Sigmoid colon (tissue), 4 donors: ENCODE results near the gene FAM149B1.

Experiments
- CTCF ChIP-seq, 4 experiments: fragments of 450-650 bp in 3 of 4; fragments of 200-600 bp in 1 of 4; IDR thresholded peaks; one replicate each; pipeline ENCODE4 v1.5.1; 2016 to 2019; ENCODE audit warnings: antibody characterized with exemption in 4 of 4, mild to moderate bottlenecking in 3 of 4, moderate library complexity in 2 of 4
- EP300 ChIP-seq, 4 donors: sonication (generic); formaldehyde crosslinking; IDR thresholded peaks; one replicate each; pipeline ENCODE4 v1.6.1; 2017; ENCODE audit warnings: antibody characterized with exemption in 4 of 4
- POLR2A ChIP-seq, 2 donors: fragments of 450-650 bp; IDR thresholded peaks; one replicate each; pipeline ENCODE4 v1.6.1; 2016; ENCODE audit warnings: antibody characterized with exemption in 2 of 2, mild to moderate bottlenecking in 2 of 2, moderate library complexity in 2 of 2
- POLR2AphosphoS5 ChIP-seq, 4 donors: sonication (generic); formaldehyde crosslinking; IDR thresholded peaks; one replicate each; pipeline ENCODE4 v1.6.1; 2017; ENCODE audit warnings: antibody characterized with exemption in 4 of 4

DNA sequence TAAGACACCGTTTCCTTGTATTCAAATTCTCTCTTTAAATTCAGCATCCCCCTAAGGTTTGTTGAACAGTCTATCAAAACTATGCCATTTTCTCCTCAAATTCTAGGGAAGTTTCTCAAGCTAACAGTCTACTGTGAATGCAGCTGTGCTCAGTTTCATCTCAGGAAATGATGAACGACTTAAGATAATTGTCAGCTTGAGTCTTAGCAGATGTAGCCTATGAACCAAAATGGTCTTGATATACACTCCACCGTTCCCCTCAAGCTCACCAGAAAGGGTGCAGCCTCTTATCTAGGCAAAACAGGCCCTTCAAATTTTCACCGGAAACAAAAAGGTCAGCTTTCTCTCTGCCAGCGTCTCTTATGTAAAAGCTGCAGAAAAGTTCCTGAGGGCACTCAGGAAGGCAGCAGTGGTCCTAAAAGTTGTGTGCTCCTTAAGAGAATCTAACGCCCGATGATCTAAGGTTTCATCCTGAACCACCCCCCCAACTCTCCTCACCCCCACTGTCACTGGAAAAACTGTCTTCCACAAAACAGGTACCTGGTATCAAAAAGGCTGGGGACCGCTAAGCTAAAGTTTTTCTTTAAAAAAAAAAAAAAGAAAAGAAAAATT is 77.1 kb downstream of the FAM149B1 start:
- TF ChIP-seq CTCF (IDR thresholded peaks at IDR 0.05) (no peak), POLR2AphosphoS5 (IDR thresholded peaks at IDR 0.05) (no peak), POLR2A (IDR thresholded peaks at IDR 0.05) (no peak), EP300 (IDR thresholded peaks at IDR 0.05) (no peak)
